ENCODE results near the gene CHCHD6. TPM values are rescaled to one million over a fixed set of nuclear protein-coding genes. Genes with fewer than 3 reads are reported as not detected.

Gene CHCHD6
- total and polyA plus RNA-seq, 2 donors (not counting 3 experiments of a cell fraction or from before 2014, with no cell fraction given) = 8.4 to 10.1 TPM

- DNase-seq (ENCODE audit: low read depth, low spot score) = no peak
Observed at GRCh38 chr3:126661532-126662364, 42.3 kb upstream of the CHCHD6 start.

More at GRCh38 chr3:126661532-126662364, 42.3 kb upstream of the CHCHD6 start:
- FAIRE-seq = no peak
- POLR2A ChIA-PET = no interaction called here
- Histone ChIP-seq H3K79me2 (ENCODE audit: control insufficient read depth, insufficient read depth, low read length) (no peaks in the 10 kb centered on the region), H3K27ac (ENCODE audit: insufficient read depth, low read depth, low read length) (no peak overlapping the region), H3K36me3 (ENCODE audit: control insufficient read depth in 2 of 2, extremely low read depth in 1 of 2, insufficient read depth in 2 of 2, low read length in 2 of 2) (no peaks in the 10 kb centered on the region), H3K9me1 (replicated peaks; ENCODE audit: control insufficient read depth, extremely low read depth, insufficient read depth, low read length) (no peaks in the 10 kb centered on the region), H3K27me3 (ENCODE audit: control insufficient read depth in 2 of 2, insufficient read depth in 2 of 2, low read length in 2 of 2) (peaks cover 9 to 15% of the 10 kb centered on the region in 2 experiments), H3K9ac (replicated peaks; ENCODE audit: extremely low read depth, insufficient read depth, low read length) (no peak overlapping the region), H4K20me1 (replicated peaks; ENCODE audit: control insufficient read depth, extremely low read depth, insufficient read depth, low read length) (no peaks in the 10 kb centered on the region), H3K4me2 (ENCODE audit: insufficient read depth, low read length) (no peak overlapping the region), H3K4me1 (ENCODE audit: control insufficient read depth, extremely low read depth, insufficient read depth, low read length) (no peaks in the 10 kb centered on the region), H3K4me3 (replicated peaks in 1 of 3; ENCODE audit: insufficient read depth in 1 of 3, low read depth in 1 of 3, low read length in 3 of 3) (no peak overlapping the region), H3K9me3 (replicated peaks; ENCODE audit: control insufficient read depth, insufficient read depth, low read length) (no peaks in the 10 kb centered on the region), H2AFZ (ENCODE audit: low read depth, low read length) (no peak overlapping the region)
- no TSS peak for BruUV-seq (replicated peaks)
- CTCF ChIA-PET = interaction anchor here (1.1 kb wide), 2 partner anchors 18 to 138 kb away, joined by 3 read pairs; partner anchors contain the start of gene CHST13
- dilution Hi-C loops (cut with MboI; ENCODE audit: extremely low pct_ligation_motif_present, low sequenced_read_pairs) = no loop called here
- intact Hi-C loops (cut with micrococcal nuclease) = no loop called here
- TF ChIP-seq JUN (IDR thresholded peaks at IDR 0.05; ENCODE audit: borderline replicate concordance, insufficient read depth, insufficient read length, low read depth) = no peak
- TF ChIP-seq POLR2A (IDR thresholded peaks at IDR 0.05; ENCODE audit: low read depth, low read length) = no peak
- TF ChIP-seq GATA2 (IDR thresholded peaks at IDR 0.05; ENCODE audit: insufficient read depth, insufficient read length, low read depth, low read length) = no peak
- TF ChIP-seq FOS (IDR thresholded peaks at IDR 0.05; ENCODE audit: borderline replicate concordance, insufficient read depth, low read length) = no peak
- no peak for TF ChIP-seq CTCF (IDR thresholded peaks at IDR 0.05; ENCODE audit: extremely low read depth in 1 of 2, insufficient read depth in 1 of 2, low read depth in 1 of 2, low read length in 2 of 2)
- no peak for TF ChIP-seq EZH2 (IDR thresholded peaks at IDR 0.05; ENCODE audit: borderline replicate concordance, low read depth, low read length, severe bottlenecking)
- no peak for TF ChIP-seq POLR2AphosphoS5 (IDR thresholded peaks at IDR 0.05; ENCODE audit: insufficient read depth, low read depth, low read length)
- TF ChIP-seq MAX (IDR thresholded peaks at IDR 0.05; ENCODE audit: insufficient read depth, insufficient read length) = no peak
- TF ChIP-seq MYC (IDR thresholded peaks at IDR 0.05; ENCODE audit: low read depth, low read length) = no peak

All from endothelial cell of umbilical vein (primary cell).